OCI-LY3 (cell line): Measurements from ENCODE around the gene MCRIP2.

Experiments
- H2AFZ ChIP-seq: fragments of 200-600, 300-600 bp; shearing (Covaris generic); 2 replicates; pipeline ENCODE4 v1.6.0; 2014; ENCODE audit warnings: antibody characterized with exemption, low read depth, low read length
- H3K27ac ChIP-seq: fragments of 200-600, 300-600 bp; sonication (generic); 2 replicates; pipeline ENCODE4 v1.5.1; 2014; ENCODE audit warnings: mild to moderate bottlenecking, low read length, moderate library complexity, mixed read lengths
- H3K27me3 ChIP-seq: fragments of 200-600, 300-600 bp; sonication (generic); 2 replicates; pipeline ENCODE4 v1.6.1; 2014; ENCODE audit warnings: low read depth, low read length, mixed read lengths
- H3K36me3 ChIP-seq: fragments of 200-600, 300-600 bp; sonication (generic); replicated peaks from 2 replicates; pipeline ENCODE3; 2014; ENCODE audit warnings: low read depth, low read length, mixed read lengths
- H3K4me1 ChIP-seq: fragments of 300-600, 200-600 bp; sonication (generic); 2 replicates; pipeline ENCODE4 v1.6.1; 2014; ENCODE audit warnings: low read length, mixed read lengths
- H3K4me2 ChIP-seq: fragments of 200-600, 300-600 bp; sonication (generic); 2 replicates; pipeline ENCODE4 v1.6.1; 2014; ENCODE audit warnings: low read length, mixed read lengths
- H3K4me3 ChIP-seq: fragments of 300-600, 200-600 bp; sonication (generic); 2 replicates; pipeline ENCODE4 v1.5.1; 2014; ENCODE audit warnings: antibody characterized with exemption, mild to moderate bottlenecking, low read length, moderate library complexity
- H3K79me2 ChIP-seq: fragments of 300-600, 200-600 bp; shearing (Covaris generic); 2 replicates; pipeline ENCODE4 v1.6.1; 2014; ENCODE audit warnings: mild to moderate bottlenecking, low read length, mixed read lengths
- H3K9ac ChIP-seq: fragments of 300-600, 200-600 bp; shearing (Covaris generic); 2 replicates; pipeline ENCODE4 v1.6.0; 2014; ENCODE audit warnings: mild to moderate bottlenecking, low read length, moderate library complexity
- H3K9me3 ChIP-seq: fragments of 200-600, 300-600 bp; shearing (Covaris generic); 2 replicates; pipeline ENCODE4 v1.6.1; 2014; ENCODE audit warnings: low read length, mixed read lengths; ENCODE audit not compliant: insufficient read depth
- H4K20me1 ChIP-seq: fragments of 200-600, 300-600 bp; sonication (generic); 2 replicates; pipeline ENCODE4 v1.6.1; 2016; ENCODE audit warnings: low read length, mixed read lengths; ENCODE audit not compliant: insufficient read depth
- EZH2phosphoT487 ChIP-seq: fragments of 200-600 bp; shearing (Covaris generic); IDR thresholded peaks from 2 replicates; pipeline ENCODE4 v1.6.1; 2018; ENCODE audit warnings: antibody characterized with exemption, mixed run types, low read depth
- TF ChIP-seq, protein P1 (sequence below): fragments of 200-600, 300-600 bp; sonication (generic); IDR thresholded peaks from 2 replicates; pipeline ENCODE4 v1.5.1; 2014; ENCODE audit warnings: antibody characterized with exemption, low read length, low read depth

The MCRIP2 gene

DNA sequence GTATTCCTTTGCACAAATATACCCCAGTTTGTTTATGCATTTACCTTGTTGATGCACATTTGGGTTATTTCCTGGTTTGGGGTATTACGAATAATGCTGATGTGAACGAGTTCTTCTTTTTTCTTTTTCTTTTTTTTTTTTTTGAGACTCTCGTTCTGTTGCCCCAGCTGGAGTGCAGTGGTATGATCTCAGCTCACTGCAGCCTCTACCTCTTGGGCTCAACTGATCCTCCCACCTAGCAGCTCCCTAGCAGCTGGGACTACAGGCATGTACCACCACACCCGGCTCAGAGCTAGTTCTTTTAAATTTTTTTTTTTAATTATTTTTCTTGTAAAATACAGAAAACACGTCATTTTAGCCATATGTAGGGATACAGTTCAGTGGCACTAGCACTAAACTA is 37.7 kb upstream of the MCRIP2 start:
- no peak overlapping the region for H3K4me3 ChIP-seq
- H3K36me3 ChIP-seq: peaks cover 9% of the 10 kb centered on the region
- H3K4me1 ChIP-seq: peaks cover 3% of the 10 kb centered on the region; the same call in 1 of the 2 replicates
- TF ChIP-seq EZH2phosphoT487: no peak
- TF ChIP-seq, protein P1, sequence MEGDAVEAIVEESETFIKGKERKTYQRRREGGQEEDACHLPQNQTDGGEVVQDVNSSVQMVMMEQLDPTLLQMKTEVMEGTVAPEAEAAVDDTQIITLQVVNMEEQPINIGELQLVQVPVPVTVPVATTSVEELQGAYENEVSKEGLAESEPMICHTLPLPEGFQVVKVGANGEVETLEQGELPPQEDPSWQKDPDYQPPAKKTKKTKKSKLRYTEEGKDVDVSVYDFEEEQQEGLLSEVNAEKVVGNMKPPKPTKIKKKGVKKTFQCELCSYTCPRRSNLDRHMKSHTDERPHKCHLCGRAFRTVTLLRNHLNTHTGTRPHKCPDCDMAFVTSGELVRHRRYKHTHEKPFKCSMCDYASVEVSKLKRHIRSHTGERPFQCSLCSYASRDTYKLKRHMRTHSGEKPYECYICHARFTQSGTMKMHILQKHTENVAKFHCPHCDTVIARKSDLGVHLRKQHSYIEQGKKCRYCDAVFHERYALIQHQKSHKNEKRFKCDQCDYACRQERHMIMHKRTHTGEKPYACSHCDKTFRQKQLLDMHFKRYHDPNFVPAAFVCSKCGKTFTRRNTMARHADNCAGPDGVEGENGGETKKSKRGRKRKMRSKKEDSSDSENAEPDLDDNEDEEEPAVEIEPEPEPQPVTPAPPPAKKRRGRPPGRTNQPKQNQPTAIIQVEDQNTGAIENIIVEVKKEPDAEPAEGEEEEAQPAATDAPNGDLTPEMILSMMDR: no peak
- no peak overlapping the region for H2AFZ ChIP-seq
- H3K9me3 ChIP-seq: no peaks in the 10 kb centered on the region
- 0 out of 2 replicates have a peak, but pooled peaks cover 2% of the 10 kb centered on the region for H3K79me2 ChIP-seq
- H3K27me3 ChIP-seq: no peaks in the 10 kb centered on the region
- H3K4me2 ChIP-seq: no peak overlapping the region
- no peak overlapping the region for H3K9ac ChIP-seq
- no peaks in the 10 kb centered on the region for H4K20me1 ChIP-seq
- H3K27ac ChIP-seq: no peak overlapping the region

DNA sequence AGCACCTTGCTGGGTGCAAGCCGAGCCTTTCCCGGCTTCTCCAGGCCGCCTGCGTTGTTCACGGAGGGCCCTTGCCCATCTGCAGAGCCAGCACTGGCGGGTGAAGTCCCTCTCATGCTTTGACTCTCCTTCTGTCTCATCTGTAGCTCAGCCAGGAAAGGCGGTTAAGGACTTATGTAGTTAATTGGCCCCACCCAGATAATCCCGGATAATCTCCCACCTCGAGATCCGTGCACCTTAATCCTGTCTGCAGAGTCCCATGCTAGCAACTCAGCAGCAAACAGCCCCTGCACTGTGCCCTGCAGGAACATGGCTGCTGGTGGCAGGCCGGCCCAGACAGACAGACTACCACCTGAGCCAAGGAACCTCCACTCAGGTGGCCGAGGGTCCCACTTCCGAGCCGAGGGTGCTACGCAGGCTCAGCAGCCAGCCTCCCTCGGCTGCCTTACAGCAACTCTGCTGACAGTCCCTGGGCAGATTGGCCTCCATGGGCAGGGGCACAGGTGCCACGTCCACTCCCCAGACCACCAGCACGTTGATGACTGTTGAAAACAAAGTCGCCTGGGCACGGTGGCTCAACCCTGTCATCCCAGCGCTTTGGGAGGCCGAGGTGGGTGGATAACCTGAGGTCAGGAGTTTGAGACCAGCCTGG is 34.8 kb upstream of the MCRIP2 start:
- Histone ChIP-seq H3K79me2 (0 out of 2 replicates have a peak, but pooled peaks cover 2% of the 10 kb centered on the region), H3K36me3 (peaks cover 3% of the 10 kb centered on the region), H3K4me3 (no peak overlapping the region), H3K4me2 (no peak overlapping the region), H3K27me3 (no peaks in the 10 kb centered on the region), H4K20me1 (no peaks in the 10 kb centered on the region), H3K9me3 (no peaks in the 10 kb centered on the region), H3K9ac (no peak overlapping the region), H3K27ac (no peak overlapping the region), H2AFZ (no peak overlapping the region), H3K4me1 (peaks cover 3% of the 10 kb centered on the region; the same call in 1 of the 2 replicates)
- TF ChIP-seq EZH2phosphoT487: no peak
- TF ChIP-seq, protein P1: no peak

DNA sequence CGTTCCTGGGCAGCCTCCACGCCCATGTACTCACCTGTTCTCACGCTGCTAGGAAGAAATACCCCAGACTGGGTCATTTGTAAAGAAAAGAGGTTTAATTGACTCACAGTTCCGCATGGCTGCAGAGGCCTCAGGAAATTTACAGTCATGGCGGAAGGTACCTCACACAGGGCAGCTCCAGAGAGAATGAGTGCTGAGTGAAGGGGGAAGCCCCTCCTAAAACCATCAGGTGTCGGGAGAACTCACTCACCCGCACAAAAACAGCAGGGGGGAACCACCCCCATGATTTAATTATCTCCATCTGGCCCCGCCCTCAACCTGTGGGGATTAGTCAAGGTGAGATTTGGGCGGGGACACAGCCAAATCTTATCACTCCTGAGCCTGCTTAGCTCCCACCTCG is 33.6 kb upstream of the MCRIP2 start:
- TF ChIP-seq EZH2phosphoT487: no peak
- Histone ChIP-seq H3K4me2 (no peak overlapping the region), H4K20me1 (no peaks in the 10 kb centered on the region), H2AFZ (no peak overlapping the region), H3K36me3 (peaks cover 3% of the 10 kb centered on the region), H3K27ac (no peak overlapping the region), H3K9me3 (no peaks in the 10 kb centered on the region), H3K27me3 (no peaks in the 10 kb centered on the region), H3K79me2 (0 out of 2 replicates have a peak, but pooled peaks cover 2% of the 10 kb centered on the region), H3K9ac (no peak overlapping the region), H3K4me1 (peaks cover 3% of the 10 kb centered on the region; the same call in 1 of the 2 replicates), H3K4me3 (no peak overlapping the region)

DNA sequence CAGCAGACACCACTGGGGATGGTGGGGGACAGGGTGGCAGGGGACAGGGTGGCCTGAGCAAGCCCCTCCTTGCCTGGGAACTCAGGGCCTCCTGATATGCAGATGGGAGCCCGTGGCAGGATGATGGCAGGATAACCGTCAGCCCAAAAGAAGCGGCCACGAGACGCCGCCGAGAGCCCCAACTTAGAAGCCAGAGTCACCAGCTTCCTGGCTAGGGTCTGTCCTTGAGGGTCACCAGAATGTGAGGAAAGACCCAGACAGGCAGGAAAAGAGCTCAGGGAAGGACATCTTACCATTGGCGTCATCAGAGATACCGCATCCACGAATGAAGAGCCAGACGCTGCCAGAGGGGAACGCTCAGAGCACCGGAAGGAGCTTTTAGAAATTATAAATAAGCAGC is 32.3 kb upstream of the MCRIP2 start:
- peaks cover 3% of the 10 kb centered on the region; the same call in 1 of the 2 replicates for H3K4me1 ChIP-seq
- H2AFZ ChIP-seq: no peak overlapping the region
- TF ChIP-seq, protein P1: no peak
- no peak for TF ChIP-seq EZH2phosphoT487
- H3K27ac ChIP-seq: no peak overlapping the region
- no peak overlapping the region for H3K9ac ChIP-seq
- no peak overlapping the region for H3K4me3 ChIP-seq
- no peaks in the 10 kb centered on the region for H3K27me3 ChIP-seq
- H3K79me2 ChIP-seq: 0 out of 2 replicates have a peak, but pooled peaks cover 2% of the 10 kb centered on the region
- no peak overlapping the region for H3K4me2 ChIP-seq
- peaks cover 3% of the 10 kb centered on the region for H3K36me3 ChIP-seq
- no peaks in the 10 kb centered on the region for H3K9me3 ChIP-seq
- H4K20me1 ChIP-seq: no peaks in the 10 kb centered on the region
